ENCODE data around the gene GDF9.
"Not testable (repeated sequence)": the region's sequence is repeated elsewhere in the genome, so short reads cannot be mapped to it uniquely, and the experiment has no call there.

The GDF9 gene

DNA sequence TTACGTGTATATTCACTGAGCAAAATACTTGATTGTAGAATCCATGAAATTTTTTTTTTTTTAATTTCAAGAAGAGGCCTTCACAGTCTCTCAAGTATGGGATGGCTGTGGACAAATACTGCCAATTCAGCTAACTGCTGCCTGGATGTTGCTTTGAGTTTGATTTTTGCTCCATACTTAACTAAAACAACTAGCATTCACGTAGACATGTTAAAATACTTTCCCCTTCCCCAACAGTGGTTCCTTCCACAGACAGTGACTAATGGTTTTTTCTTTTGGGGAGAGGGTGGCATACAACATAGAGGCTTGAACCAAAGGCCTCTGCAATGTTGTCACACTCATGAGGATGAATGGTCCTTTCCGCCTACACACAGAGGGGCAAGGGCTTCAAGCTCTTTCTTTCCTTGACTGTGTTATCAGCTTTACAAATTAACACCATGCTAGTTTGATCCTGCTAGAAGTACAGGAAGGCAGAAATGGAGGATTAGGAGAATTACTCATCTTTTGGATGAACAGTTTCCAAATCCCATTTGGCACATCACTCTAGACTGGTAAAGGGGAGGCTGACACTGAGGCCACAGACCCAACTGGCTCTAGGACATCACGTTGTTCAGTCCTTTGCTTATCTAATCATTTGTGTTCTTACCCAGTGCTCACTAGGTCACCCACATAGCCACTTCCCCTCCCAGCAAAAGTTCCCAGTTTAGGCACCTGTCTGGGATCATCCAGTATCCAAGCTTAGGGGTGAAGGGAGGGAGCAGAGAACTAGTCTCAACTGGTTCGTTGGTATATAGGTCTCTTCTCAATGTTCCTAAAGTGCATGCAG is 5.4 kb upstream of the GDF9 start:
- DNase-seq = no peak

DNA sequence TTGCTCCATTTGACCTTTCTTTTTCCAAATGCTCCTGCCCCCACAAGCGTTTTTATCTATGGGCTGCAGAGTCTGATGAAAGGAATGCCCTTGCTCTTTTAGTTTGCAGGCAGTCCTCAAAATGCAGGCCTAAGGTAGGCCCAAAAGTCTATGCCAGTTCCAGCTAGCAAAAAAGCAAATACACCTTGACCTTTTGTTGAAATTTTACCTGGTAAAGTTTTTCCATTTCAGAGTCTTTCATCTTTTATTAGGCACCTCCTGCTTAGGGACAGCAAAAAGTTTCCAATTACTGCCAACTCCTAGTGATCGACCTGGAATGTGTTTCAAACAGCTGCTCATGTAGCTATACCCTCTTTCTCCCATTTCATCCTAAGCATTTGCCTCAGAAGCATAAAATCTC is 4.5 kb upstream of the GDF9 start:
- DNase-seq = no peak

DNA sequence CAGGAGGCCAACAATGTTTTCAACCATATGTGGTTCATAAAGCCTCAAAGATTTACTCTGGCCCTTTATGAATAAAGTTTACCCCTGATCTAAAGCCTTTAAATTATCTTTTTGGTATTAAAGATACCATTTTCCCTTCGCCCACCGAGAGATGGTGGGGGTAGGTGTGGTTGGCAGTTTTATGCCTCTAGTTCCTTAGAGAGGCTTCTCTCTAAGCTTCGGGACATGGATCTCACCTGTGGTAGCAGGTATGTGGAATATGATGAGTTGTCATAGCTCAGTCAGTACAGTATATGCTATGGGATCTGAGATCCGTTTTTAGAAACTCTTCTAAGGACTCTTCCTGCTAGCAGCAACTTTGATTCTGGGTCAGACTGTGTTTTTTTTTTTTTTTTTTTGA is 2.5 kb upstream of the GDF9 start:
- no peak for DNase-seq

DNA sequence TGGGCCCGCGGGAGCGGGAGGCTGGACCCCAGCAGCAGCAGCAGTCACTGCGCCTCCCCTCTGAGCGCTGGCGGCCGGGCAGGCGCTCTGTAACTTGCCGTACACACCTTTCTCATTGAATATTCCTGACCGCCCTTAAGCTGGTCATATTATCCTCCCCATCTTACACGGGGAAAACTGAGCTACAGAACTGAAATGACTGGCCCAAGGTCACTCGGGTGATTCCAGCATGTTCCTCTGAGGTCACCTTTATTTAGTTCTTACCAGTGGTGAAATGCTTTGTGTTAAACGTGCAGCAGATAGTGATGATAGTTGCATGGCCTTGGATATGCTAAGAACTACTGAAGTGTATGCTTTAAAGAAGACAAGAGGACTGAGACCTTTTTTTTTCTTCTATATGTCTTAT is 780 bp upstream of the GDF9 start:
- no peak for DNase-seq

DNA sequence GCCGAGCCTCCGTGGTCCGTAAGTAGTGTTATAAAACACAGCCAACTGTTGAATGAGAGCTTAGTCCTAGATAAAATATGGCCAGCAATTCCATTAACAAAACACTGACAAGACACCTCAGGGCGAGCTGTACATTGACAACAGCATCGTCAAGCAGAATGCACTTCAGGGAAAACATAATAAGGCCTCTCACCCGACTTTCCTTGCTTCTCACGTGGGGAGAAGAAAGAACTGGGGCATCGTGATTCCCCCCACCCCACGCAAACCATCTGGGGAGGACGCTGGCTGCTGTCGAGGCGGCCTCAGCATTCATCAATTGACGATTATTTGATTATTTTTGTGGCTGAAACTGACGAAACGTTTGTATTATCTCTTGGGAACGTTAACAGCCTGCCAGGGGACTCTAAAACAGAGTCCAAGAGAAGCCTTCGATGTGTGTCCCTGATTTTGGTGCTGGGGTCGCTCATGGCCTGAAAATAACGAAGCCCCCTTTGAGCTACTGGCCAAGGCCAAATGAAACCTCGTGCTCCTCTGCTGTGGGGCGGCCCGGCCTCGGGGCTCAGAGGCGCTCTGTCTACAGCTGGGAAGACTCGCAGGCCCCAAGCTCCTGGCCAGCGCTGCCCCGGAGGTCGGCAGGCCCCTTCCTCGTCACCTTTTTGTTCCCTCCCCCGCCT is 464 bp downstream of the GDF9 start:
- no peak for DNase-seq

DNA sequence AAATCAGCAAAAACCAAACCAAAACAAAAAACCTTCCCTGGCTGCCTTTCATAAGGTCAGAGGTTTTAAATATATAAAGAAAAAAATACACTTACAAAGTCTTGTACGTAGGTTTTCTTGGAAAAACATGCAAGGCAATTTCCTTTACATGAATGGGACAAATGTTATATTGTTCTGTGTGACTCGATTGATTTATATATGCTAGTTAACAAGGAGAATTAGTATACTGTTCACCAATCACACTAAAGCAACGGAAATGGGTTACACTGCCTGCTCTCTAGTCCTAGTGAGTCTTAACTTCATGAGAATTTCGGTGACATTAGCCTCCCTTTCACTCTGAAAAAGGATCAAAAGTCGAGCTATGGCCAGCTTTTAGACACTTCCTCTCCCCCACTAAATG is 5.5 kb downstream of the GDF9 start:
- no peak for DNase-seq

DNA sequence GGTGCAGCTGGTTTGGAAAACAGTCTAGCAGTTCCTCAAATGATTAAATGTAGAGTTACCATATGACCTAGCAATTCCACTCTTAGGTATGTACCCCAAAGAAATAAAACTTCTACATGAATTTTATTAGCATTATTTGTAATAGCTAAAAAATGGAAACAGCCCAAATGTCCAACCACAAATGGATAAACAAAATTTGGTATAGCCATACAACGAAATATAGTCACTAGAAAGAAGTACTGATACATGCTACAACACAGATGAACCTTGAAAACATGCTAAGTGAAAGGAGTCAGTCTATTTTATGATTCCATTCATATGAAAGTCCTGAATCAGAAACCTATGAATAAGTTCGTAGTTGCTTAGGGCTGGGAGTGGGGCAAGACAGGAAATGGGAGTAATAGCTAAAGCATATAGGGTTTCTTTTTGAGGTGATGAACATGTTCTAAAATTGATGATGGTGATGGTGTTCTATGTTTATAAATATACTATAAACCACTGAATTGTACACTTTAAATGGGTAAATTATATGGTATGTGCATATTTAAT is 6.3 kb downstream of the GDF9 start:
- DNase-seq = no peak

DNA sequence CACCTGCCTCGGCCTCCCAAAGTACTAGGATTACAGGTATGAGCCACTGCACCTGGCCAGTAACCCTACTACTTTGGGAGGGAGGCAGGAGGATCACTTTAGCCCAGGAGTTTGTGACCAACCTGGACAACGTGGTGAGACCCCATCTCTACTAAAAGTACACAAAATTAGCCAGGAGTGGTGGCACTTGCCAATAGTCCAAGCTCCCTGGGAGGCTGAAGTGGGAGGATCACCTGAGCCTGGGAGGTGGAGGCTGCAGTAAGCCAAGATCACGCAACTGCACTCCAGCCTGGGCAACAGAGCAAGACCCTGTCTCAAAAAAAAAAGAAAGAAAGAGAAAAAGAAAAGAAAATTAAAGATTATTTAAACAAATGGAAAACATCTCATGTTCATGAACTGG is 10.3 kb downstream of the GDF9 start:
- DNase-seq = no peak

DNA sequence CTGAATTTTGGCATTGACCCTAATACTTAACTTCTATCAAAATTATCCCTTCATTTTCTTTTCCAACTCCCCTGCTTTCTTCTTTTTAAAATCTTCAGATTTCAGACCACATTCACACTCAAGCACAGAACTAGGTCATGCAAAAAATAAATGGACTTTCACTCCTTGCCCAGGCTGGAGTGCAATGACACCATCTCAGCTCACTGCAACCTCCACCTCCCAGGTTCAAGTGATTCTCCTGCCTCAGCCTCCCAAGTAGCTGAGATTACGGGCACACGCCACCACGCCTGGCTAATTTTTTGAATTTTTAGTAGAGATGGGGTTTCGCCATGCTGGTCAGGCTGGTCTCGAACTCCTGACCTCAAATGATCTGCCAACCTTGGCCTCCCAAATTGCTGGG is 11.3 kb downstream of the GDF9 start:
- not testable (repeated sequence) for DNase-seq

DNA sequence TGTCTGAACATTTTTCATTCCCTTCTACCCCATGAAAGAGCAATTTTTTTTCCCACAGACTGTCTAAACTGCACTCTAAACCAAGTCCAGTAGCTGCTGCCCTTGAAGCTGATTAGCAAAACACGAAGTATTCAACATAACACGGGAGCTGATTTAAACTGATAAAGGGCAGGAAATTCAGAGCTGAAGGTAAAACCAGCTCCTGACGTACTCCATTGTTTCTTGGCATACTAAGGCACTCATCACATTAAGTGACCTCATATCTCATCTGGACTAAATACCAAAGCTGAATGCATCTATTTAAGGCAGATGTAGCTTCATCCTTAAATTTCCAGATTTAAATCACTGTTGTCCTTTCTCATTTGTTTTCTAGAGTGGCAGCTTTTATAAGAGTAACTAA is 12.0 kb downstream of the GDF9 start:
- no peak for DNase-seq

DNA sequence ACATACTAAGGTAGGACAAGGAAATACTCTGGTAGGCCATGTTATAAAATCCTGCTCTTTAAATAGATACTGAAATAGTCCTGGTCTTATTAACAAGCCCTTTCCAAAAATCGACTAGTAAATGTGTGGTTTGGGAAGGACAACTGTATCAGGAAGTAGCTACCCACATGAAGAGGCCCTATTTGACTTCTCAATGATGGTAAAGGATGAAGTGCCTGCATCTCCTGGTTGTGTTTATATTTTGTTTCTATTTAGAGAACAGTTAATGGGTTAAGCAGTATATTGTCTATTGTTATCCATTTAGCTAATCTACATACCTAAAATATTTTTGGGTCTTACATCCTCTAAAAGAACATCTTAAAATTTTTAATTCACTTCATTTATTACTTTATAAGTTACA is 12.5 kb downstream of the GDF9 start:
- DNase-seq = no peak

DNA sequence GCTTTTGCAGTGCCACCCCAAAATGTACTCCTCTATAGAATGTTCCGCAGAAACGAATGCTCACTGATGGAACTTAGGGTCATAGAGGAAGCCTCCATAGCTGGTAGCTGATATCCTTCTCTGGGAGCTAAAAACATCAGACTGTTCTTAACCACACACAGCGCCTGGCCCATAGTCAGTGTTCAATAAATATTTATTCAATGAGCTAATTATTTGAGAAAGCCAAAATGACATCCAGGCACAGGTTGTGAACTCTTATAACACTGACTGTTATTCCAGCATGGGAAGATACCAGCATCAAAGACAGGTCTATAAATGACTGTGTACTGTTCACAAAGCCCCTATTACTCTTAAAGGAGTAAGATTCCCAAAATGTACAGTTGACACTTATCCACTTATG is 12.9 kb downstream of the GDF9 start:
- no peak for DNase-seq

DNA sequence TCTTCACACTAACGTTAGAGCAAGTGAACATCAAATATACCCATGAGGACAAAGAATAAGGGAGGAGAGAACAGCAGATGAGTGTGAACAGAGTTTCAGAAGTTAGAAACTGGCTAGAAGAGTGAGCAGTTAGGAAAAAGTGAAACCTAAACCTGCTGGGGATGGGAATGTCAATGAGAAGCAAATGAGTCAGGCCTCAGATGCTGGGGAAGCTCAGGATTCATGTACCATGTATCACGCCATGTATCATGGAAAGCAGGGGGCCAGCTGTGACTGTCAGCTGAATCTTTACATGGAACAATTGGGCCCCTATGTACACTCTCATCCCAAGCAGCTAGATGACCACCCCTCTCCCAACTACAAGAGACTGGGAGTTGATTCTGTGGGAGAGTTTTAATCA is 16.2 kb downstream of the GDF9 start:
- no peak for DNase-seq

DNA sequence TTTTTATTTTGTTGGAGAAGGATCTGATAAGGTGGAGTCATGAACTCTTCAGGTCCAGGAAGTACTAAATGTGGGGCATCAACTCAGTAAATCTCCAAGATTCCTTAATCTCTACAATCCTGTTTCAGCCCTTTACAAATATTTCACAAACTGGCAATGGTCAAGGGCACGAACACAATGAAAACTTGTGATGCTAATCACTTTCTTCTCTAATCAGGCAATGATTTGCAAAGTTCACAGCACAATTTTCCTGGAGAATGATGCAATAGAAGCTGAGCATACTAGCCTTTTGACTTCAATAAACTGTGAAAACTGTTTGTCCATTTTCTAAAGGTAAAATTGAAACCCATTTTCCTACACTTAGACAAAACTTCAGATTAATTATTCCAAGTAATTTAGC is 16.9 kb downstream of the GDF9 start:
- DNase-seq = no peak

DNA sequence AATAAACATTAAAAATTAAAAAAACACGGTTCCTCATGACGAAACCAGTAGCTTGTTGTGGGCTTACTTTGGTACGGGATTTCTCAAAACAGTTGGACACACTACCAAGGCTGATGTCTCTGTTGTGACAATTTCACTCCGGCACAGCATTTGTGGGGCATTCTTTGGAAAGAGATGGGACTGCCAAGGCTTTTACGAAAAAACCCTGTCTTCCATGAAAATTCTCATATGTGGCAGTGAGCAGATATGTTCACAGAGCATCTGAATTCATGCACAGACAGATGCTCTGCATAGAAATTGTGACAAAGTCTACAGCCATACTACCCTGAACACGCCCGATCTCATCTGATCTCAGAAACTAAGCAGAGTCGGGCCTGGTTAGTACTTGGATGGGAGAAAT is 18.0 kb downstream of the GDF9 start:
- no peak for DNase-seq

DNA sequence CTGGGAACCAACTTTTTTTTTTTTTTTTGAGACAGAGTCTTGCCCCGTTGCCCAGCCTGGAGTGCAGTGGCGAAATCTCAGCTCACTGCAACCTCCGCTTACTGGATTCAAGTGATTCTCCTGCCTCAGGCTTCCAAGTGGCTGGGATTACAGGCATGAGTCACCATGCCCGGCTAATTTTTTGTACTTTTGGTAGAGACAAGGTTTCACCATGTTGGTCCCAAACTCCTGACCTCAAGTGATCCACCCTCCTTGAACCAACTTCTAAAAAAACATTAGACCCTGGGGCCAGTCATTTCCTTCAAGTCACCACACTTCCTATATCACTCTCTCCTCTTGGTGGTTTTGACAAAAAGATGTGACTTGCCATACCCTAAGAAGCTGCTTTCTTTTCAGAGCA is 25.0 kb downstream of the GDF9 start:
- no peak for DNase-seq

DNA sequence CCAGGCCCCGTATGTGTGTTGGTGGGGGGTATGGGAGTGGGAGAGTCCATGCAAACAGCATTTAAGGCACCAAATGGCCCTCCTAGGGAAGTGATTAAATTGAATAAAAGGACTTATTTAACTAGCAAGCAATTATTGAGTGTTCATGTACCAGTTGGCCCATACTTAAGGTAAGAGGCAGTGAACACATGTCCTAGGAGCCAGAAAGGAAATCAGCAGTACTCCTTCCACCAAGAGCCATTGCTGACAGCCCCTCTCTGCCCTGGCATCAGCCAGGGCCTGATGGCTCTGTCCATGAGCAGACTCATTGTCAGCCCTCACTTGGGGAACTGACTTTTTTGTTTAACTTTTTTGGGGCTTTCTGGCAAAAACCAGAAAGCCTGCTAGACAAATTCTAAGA is 25.4 kb downstream of the GDF9 start:
- DNase-seq = no peak

DNA sequence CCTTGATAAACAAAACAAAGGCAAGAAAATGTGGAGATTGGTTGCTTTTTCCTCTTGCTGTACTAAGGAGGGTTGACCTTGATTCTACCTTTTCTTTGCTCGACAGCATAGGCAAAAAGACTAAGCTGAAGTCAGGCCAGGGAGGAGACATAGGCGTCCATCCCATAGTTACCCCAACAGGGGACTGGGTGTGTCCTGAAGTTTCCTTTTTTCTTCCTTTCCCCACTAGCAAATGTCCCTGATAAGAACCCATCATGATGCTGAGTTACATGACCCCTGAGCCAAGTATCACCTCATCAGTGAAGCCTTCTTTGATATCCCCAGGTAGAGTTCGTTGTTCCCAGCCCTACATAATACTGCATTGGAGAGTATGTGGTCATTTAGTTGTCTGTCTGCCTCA is 26.0 kb downstream of the GDF9 start:
- DNase-seq = no peak

DNA sequence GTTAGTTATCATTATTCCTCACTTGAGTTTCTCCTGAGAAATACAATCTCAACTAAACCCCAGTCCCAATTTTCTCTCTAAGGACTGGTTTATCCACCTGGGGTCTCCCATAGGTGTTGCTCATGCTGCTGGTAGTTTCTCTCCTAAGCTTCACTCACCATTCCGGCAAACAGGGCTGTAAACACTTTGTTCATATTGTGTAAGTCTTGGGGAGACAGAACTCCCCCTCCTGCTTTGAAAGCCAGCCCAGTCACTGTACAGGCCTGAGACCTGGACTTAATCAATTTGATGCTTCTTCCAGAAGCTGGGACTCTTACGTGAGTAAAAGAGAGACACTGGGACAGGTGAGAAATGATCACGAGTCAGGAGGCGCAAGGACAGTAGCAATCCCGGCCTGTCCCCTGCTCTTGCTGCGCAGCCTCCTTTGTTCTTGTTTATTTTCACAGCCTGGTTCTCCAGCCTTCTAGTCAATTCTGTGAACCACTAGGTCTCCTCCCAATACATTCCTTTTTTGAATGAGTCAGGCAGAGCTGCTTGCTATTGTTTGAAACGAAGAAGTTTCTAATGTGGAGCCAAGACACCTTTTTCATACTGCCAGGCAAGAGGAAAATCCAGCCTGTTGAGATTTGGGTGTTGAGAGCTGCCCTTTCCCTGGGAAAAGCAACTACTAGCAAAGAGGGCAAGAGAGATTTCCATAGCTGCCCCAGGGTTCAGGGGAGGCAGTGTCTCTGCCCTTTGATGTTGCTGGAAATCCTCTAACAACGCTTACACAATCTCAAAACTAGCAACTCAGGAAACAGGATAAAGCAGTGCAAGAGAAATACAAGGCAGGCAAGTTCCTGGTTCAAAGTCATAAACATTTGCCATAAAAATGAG is 26.6 kb downstream of the GDF9 start:
- DNase-seq = no peak

DNA sequence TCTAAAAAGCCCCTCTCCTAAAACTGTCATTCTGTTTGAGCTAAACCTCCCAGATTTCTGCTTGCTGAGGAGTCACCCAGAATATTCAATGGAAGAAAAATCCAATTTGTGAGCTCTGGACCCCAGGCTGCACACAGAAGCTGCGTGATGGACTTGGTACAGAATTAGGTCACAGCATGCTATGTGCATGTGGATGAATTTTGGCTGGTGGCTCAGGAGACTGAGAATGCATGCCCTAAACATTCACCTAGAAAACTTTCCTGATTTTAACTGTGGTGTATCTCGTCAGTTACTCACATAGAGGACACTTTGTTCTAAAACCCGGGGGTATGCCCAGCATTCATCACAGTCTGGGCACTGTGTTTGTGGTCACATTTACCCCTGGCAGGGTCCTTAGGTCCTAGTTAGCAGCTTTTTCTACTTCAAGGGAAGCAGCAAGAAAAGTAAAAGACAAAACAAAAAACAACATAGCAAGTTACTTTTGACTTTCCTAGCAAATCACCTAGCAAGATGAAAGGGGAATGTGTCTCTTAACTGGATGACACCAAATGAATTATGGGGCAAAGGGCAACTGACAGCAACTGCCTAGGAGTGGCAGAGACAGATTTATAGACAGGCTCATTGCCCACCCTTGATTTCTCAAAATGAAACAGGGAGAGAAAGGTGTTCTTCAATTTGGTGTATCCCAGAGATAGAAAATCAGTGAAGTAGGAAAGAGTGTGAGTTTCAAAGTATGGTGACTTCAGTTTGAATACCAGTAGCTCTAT is 27.6 kb downstream of the GDF9 start:
- DNase-seq = no peak

DNA sequence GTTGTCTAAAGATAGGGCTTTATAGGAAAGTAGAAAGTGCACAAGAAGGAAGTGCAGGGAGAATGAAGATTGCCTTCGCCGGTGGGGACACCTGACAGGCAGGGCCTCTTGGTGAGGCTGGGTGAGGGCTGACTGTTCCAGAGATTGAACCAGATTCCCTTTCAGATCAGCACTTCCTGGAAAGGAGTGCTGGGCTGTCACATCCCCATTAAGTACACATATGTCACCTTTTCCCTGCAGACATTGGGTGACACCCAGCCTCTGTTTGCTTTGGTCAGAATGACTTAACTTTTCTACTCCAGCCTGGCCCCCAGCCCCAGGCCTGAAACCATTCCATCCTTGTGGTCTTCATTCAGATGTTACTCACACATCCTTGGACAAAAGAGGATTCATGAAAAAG is 28.4 kb downstream of the GDF9 start:
- DNase-seq = no peak

DNA sequence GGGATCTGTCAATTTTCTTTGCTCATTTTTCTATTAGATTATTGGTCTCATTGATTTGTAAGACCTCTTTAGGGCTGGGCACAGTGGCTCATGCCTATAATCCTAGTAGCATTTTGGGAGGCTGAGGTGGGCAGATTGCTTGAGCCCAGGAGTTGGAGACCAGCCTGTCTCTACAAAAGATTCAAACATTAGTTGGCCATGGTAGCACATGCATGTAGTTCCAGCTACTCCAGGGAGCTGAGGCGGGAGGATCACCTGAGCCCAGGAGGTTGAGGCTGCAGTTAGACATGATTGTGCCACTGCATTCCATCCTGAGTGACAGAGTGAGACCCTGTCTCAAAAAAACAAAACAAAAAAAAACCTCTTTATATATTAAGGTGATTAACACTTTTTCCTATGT is 29.4 kb downstream of the GDF9 start:
- no peak for DNase-seq

DNA sequence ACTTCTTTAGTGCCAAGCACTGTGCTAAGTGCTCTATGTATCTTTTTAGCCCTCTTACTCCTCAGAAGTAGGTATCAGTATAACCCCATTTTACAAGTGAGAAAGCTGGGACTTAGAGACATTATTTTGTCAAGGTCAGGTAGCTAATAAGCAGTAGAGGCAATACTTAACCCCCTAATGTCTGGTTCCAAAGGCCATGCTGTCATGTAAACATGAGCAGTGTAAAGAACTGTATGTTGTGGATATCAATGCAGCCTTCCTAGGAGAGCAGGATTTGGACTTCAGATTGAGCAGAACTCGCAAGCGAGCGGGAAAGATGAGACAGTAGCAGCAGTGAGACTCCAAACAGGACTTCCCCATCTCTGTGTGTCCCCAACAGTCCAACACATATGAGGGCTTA is 32.2 kb downstream of the GDF9 start:
- DNase-seq = no peak

Data from activated CD4-positive, CD25-positive, alpha-beta regulatory T cell (primary cell).